EL (cell line): ENCODE data around the gene SUPT20HL1.
"Not testable (repeated sequence)": the region's sequence is repeated elsewhere in the genome, so short reads cannot be mapped to it uniquely, and the experiment has no call there.

Source experiments
- DNase-seq: peaks from one replicate; pipeline ENCODE4 v3.0.0-alpha.2; 2016

Gene SUPT20HL1

GRCh38 chrX:24360272-24360671 lies at the start of gene SUPT20HL1:
SUPT20HL1 (plus strand) TSS chrX:24360639; CDS start chrX:24362761, 2,122 bp downstream.
- no peak for DNase-seq

GRCh38 chrX:24310916-24311315 lies 49.5 kb upstream of the SUPT20HL1 start:
- not testable (repeated sequence) for DNase-seq

DNA sequence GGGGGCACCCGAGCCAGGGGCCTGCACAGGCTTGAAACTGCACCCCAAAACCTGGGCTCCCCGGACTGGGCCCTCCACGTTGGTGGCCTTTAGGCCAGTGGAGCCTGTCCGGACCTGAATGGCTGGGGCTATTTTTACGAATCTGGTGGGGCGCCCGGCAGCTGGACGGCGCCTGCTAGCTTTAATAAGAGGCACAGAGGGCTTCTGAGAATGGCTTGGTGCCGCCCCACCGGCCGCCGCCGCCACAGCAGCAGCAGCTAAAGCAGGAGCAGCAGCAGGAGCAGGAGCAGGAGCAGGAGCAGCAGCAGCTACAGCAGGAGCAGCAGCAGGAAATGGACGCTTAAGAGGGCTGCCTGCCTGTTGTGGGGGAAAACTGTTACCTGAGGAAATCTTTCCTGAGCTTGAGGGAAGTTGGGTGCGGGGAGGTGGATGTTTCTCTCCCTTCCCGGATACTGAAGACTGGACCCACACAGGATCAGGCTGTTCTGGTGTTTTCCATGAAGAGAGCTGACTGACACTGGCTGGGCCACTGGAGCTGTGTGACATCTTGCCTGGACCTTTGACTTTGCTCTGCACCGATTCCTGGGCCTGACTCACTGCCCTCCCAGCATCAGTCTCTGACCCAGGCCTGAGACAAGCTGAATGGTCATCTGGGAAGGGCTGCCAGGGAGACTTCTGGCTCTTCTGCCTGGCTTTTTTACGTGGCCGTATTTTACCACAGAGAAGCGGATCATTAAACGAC lies 48.8 kb upstream of the SUPT20HL1 start:
- DNase-seq, result not testable (repeated sequence)

- not testable (repeated sequence) for DNase-seq
Measured at GRCh38 chrX:24312249-24312607, 48.2 kb upstream of the SUPT20HL1 start.

DNA sequence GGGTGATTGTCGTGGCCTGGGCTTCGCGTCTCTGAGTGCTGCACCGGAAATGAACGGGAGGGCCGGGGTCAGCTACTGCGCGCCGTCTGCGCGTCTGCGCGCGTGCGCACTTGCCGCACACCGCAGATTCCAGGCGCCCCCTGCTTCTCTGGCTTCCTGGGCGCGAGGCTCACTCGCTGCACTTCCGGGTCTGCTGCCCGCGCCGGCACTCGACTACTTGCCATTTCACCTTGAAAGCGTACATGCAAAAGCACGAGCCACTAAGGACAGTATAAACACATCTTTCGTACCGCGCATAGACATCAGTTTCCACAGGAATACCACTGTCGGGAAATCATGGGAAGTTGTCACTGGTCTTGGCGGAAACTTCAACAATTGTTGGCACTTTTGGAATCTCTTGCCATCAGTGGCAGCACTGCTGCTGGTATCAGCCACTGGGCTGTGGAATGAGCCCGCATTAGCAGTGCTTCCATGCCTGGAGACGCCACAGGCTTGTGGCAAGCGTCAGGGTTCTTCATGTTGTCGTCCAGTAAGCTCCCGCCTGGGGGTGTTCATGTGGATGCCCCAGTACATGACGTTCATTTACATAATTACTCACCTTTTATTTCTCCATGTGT lies 46.3 kb upstream of the SUPT20HL1 start, which contains the start of gene SUPT20HL2:
TSS of gene SUPT20HL2 (minus strand) at position 51 of the 617 bp plus-strand sequence. CDS start 754 bp downstream, outside the sequence.
- no peak for DNase-seq

GRCh38 chrX:24316111-24316510 lies 44.3 kb upstream of the SUPT20HL1 start:
- DNase-seq, result no peak

- DNase-seq, result no peak
Measured at GRCh38 chrX:24317567-24317966, 42.9 kb upstream of the SUPT20HL1 start.

GRCh38 chrX:24321741-24322395 lies 38.6 kb upstream of the SUPT20HL1 start:
- DNase-seq, result no peak

DNA sequence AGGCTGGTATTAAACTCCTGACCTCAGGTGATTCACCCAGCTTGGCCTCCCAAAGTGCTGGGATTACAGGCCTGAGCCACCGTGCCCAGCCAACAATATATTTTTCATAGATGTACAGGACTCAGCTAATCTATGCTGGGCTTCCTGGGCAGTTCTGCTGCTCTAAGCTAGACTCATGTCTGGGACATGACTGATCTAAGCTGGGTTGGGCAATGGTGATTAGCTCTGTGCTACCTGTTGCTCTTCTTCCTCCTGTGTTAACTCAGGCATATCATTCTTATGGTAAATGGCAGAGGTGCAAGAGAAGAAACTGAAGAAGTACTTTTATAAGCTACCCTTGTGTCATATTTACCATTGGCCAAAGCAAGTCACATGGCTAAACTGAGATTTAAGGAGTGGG lies 35.2 kb upstream of the SUPT20HL1 start:
- DNase-seq, result no peak

GRCh38 chrX:24332878-24333277 lies 27.6 kb upstream of the SUPT20HL1 start:
- peak; percentile 8 for DNase-seq

DNA sequence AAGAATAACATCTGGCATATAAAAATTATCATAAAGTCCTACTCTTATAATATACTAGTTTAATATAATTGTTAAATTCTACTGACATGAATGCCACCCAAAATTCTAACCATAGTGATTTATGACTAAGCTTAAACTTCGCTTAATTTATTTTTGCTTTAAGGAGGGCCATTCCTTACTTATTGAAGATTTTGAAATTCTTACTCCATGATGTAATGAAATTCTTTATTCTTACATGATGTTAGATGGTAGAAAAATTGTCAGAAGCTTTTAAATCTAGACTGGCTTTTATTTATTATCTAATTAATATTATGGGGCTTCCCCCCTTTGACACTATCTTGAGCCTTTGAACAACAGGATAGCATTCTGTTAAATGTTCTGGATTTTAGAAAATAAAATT lies 27.1 kb upstream of the SUPT20HL1 start:
- peak; percentile 22 for DNase-seq

GRCh38 chrX:24334461-24334860 lies 26.0 kb upstream of the SUPT20HL1 start:
- peak; percentile 19 for DNase-seq

GRCh38 chrX:24335871-24336270 lies 24.6 kb upstream of the SUPT20HL1 start:
- DNase-seq, result peak; percentile 3

DNA sequence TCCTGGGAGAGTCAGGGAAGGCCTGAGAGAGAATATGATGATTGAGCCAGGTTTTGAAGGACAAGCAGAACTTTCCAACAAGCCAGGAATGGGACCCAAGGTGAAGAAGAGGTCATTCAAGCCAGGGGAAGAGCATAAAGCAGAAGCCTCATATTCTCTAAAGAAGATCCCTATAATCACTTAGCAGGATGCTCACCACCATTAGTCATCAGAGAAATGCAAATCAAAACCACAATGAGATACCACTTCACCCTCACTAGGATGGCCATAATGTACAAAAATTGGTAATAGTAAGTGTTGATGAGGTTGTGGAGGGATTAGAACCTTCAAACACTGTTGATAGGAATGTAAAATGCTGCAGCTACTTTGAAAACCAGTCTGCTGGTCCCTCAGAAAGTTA lies 20.5 kb upstream of the SUPT20HL1 start:
- DNase-seq, result peak; percentile 26

DNA sequence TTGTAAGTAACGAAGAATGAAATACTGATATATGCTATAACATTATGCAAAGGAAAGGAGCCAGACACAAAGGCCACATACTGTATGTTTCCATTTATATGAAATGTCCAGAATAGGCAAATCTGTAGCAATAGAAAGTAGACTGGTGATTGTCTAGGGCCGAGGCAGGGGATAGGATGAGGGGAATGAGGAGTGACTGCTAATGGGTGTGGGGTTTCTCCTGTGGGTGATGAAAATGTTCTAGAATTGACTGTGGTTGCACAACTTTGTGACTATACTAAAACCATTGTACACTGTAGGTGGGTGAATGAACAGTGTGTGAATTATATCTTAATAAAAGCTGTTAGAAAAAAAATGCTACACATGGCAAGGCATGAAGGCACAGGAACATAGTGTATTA lies 19.9 kb upstream of the SUPT20HL1 start:
- DNase-seq, result no peak

GRCh38 chrX:24341795-24342194 lies 18.6 kb upstream of the SUPT20HL1 start:
- DNase-seq, result peak; percentile 75

- DNase-seq, result no peak
Measured at GRCh38 chrX:24343719-24344118, 16.7 kb upstream of the SUPT20HL1 start.

- no peak for DNase-seq
Measured at GRCh38 chrX:24347881-24348280, 12.6 kb upstream of the SUPT20HL1 start.

- no peak for DNase-seq
Measured at GRCh38 chrX:24350217-24350616, 10.2 kb upstream of the SUPT20HL1 start.

DNA sequence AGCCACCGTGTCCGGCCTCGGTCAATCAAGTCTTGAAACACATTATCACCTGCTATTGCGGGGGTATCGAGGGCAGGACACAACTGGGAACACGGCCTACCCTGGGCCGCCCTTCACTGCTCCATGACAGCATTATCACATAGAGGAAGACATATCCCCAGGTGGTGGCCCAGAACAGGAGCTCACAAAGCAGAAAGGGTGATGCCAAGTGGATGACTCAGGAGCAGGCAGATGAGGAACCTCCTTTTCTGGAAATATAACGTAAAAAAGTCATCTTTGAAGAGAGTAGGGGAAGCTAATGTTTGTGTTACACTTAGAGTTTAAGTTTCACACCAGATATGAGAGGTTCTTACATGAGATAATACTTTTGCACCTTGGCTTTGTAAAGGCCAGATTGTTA lies 5.3 kb upstream of the SUPT20HL1 start:
- peak; percentile 13 for DNase-seq

DNA sequence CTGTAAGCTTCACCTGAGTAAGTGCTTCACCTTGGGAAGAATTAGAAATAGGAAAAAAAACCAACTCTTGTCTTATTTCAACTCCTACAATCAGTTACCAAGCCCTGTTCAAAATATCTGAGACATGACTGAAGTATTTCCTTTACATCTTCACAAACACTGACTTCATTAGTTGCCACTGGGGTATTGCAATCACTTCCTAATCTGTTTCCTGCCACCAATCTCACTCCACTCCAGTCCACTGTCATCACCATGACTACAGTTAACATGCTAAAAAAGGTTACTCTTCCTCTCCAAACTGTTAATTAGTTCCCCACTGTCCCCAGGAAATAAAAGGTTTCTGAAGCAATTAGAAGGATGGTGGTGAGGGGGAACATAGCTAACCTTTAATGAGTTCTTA lies 3.3 kb upstream of the SUPT20HL1 start:
- peak; percentile 15 for DNase-seq

GRCh38 chrX:24362089-24362745 lies 1.8 kb downstream of the SUPT20HL1 start:
- not testable (repeated sequence) for DNase-seq

DNA sequence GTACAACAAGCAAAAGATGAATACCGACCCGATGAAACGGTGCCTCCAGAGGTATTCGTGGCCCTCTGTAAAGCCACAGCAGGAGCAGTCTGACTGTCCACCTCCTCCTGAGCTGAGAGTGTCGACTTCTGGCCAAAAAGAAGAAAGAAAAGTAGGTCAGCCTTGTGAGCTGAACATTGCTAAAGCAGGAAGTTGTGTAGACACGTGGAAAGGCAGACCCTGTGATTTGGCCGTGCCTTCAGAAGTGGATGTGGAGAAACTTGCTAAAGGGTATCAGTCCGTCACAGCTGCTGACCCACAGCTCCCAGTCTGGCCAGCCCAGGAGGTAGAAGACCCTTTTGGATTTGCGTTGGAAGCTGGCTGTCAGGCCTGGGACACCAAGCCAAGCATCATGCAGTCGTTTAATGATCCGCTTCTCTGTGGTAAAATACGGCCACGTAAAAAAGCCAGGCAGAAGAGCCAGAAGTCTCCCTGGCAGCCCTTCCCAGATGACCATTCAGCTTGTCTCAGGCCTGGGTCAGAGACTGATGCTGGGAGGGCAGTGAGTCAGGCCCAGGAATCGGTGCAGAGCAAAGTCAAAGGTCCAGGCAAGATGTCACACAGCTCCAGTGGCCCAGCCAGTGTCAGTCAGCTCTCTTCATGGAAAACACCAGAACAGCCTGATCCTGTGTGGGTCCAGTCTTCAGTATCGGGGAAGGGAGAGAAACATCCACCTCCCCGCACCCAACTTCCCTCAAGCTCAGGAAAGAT lies 3.2 kb downstream of the SUPT20HL1 start:
- not testable (repeated sequence) for DNase-seq
